HG02938 (cell line): ENCODE measurements around the gene THBS4.
A peak's percentile ranks its signal among the peaks of the same experiment; 100 is the strongest.
"Not testable (repeated sequence)": the region's sequence is repeated elsewhere in the genome, so short reads cannot be mapped to it uniquely, and the experiment has no call there.

Source experiments
- ATAC-seq: cut with Tn5 transposase; IDR thresholded peaks from one replicate; pipeline ENCODE4 v1.9.1; 2021; ENCODE audit warnings: mild to moderate bottlenecking, moderate library complexity; ENCODE audit not compliant: unreplicated experiment

The THBS4 gene

DNA sequence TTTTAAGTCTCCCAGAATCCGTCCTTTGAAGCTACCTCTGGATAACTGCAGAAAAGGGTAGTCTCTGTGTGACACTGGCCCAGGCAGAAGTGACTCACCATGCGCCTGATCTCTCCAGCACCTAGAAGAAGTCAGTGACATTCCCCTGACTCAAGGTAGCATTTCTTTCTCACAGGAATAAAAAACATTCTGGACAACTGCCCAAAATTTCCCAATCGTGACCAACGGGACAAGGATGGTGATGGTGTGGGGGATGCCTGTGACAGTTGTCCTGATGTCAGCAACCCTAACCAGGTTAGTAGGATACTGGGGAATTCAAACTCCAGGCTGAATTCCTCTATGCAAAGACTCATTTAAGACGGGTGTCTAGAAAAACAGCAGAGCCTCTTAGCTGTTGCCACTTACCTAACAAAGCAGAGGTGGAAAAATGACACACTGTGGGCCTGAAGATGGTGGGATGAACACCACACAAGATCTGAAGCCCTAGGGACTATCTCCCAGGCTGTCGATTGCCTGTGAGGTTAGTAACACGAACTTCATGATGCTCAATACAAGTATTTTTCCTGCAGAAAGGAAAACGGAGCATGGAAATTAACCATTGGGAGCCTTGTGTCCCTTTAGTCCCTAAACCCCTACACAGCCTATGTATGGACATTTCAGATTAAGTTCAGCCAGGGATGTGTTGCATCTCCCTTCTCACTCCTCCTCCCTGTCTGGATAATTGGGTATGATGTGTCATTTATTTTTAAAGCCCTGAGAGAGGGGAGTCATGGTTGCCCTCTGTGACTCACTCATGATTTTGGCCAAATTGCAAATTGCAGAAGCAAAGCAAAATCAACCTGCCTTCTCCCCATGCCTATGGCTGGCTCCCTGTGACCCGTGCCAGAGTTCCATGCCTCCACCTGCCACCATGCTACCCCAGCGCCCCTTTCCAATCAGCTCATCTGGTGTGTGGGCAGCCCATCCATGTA is 37.2 kb downstream of the THBS4 start:
- ATAC-seq, result no peak

DNA sequence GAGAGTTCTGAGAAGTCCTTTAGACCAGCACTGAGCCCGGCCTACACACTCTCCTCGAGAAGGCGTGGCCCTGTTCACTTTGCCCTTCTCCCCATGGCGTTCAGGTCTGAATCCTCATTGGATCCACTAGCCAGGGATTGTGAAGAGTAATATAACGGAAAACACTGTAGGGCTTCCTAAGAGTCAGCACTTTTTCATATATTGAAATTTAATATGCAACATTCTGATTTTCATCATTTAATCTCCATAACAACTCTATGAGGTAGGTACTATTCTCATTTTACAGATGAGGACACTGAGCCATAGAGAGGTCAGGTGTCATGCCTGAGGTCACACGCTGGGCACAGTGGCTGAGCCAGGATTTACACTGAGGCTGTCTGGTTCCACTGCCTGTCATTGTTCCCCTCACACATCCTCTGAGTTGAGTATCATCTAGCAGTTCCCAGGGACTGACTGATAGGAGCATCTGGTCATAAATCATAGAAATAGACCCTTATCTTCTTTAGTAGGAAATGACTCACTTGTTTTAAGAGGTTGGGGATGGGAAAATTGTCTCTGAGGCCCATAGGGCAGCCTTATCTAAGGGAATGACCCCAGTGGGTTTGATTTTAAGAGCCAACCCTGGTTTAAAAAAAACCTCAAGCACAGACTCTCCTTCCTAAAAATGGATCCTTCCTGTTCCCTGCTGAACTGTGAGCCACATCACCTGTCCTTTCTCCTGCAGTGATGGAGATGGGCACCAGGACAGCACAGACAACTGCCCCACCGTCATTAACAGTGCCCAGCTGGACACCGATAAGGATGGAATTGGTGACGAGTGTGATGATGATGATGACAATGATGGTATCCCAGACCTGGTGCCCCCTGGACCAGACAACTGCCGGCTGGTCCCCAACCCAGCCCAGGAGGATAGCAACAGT is 41.2 kb downstream of the THBS4 start:
- ATAC-seq, result no peak

DNA sequence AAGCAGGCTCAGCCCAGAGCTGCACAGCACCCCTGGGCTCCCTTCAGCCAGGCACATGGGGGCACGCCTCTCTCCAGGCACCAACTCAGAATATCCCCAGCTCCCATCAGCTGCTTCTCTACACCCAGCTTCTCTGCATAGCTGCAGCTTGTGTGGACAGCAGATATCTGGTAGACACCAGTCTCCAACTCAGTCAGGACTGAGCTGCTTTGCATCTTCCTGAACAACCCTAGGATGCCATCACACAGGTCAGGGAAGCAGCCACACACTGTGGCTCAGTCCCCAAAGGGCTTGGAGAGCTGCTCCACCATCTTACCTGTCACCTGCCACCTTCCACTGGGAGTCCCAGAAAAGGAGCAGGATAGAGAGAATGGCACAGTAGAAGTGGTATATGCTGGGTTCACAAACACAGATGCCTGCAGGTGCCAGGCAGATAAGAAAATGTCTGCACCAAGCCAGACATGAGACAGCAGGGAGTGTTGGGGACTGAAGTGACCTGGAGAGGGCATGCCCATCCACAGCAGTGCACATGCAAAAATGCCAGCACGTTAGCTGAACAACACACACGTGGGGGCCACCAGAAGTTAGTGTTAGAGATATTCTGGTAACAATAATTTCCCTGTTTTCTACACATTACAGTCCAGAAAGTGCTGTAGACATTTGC is 42.0 kb downstream of the THBS4 start:
- no peak for ATAC-seq

DNA sequence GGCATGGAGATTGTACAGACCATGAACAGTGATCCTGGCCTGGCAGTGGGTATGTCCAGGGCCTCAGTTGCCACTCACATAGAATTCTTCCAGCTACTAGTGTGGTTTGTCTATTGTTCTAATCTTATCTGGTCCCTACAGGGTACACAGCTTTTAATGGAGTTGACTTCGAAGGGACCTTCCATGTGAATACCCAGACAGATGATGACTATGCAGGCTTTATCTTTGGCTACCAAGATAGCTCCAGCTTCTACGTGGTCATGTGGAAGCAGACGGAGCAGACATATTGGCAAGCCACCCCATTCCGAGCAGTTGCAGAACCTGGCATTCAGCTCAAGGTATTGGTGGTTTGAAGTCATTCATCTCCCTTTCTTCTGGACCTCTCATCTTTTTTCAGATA is 43.8 kb downstream of the THBS4 start:
- no peak for ATAC-seq

DNA sequence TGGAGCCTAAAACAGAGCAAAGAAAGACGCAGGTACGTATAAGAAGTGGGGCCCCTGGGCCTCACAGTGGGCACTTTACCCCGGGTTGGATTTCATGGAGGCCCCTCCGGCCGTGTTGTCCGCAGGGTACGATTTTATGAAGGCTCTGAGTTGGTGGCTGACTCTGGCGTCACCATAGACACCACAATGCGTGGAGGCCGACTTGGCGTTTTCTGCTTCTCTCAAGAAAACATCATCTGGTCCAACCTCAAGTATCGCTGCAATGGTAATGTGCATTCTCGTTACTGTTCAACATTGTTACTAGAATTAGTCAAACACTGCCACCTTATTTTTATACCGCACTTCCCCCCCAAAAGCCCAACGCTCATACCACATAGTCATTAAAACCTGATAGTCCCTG is 47.1 kb downstream of the THBS4 start:
- ATAC-seq, result no peak

DNA sequence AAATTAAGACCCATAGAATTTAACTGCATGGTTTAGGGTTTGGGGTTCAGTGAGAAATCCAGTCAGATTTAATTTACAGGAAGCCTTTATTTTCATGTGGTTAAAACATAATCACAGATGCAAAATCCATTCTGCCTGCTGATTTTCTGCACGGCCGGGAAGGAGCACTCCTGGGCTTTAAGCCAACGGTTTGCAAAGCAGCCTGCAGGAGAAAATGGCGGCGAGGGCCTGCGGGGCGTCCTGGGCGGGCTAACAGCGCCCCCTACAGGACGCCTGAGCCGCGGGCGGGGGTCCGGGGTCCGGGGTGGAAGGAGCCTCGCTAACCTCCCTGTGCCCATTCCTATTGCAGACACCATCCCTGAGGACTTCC is 47.6 kb downstream of the THBS4 start:
- no peak for ATAC-seq

DNA sequence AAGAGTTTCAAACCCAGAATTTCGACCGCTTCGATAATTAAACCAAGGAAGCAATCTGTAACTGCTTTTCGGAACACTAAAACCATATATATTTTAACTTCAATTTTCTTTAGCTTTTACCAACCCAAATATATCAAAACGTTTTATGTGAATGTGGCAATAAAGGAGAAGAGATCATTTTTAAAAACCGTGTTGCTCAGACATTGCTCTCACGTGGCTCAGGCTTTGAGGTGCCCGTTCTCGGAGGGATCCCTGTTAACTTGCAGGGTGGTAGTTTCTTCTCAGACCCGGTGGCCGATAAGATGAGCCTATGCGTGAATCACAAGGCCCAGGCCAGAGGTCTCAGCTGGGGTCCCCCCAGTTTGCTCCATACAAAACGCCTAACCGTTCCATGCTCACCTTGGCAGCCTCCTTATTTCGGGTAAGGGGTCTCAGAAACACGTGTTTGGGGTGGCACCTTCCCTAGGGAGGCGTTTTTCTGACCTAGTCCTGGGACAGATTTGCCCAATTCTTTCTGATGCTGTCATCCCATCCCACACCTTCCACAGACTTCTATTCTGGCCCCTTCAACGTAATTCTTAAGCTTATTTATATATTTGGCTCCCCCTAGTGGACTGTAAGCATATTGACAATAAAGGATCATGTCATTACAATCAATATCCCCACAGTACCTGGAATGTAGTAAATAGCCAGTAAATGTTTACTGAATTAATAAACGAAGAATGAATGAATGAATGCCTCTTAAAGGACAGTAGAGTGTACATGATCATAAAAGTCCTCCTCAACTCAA is 48.1 kb downstream of the THBS4 start:
- ATAC-seq, result no peak

DNA sequence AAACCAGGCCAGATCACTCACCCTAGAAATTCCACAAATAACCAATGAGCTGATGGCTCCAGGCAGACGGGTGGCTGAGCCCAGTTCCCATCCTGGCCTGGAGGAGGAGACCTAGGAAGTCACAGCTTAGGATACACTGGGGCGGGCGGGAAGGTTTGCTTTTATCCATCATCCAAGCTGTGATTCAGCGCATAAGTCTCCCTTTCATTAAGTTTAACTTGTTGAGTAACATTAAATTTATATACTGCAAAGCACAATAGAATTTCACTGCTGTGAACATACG is 55.7 kb downstream of the THBS4 start:
- no peak for ATAC-seq

DNA sequence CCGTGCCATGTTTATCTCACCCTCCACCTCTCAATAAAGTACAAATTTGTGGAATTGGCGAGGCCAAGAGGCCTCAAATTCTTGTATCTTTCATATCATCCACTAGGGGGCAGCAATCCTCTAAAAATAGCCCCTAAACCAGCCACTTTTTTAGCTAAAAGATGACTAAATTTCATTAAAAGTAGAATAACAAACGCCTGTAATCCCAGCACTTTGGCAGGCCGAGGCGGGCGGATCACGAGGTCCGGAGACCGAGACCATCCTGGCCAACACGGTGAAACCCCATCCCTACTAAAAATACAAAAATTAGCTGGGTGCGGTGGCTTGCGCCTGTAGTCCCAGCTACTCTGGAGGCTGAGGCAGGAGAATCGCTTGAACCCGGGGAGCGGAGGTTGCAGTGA is 56.6 kb downstream of the THBS4 start:
- not testable (repeated sequence) for ATAC-seq

DNA sequence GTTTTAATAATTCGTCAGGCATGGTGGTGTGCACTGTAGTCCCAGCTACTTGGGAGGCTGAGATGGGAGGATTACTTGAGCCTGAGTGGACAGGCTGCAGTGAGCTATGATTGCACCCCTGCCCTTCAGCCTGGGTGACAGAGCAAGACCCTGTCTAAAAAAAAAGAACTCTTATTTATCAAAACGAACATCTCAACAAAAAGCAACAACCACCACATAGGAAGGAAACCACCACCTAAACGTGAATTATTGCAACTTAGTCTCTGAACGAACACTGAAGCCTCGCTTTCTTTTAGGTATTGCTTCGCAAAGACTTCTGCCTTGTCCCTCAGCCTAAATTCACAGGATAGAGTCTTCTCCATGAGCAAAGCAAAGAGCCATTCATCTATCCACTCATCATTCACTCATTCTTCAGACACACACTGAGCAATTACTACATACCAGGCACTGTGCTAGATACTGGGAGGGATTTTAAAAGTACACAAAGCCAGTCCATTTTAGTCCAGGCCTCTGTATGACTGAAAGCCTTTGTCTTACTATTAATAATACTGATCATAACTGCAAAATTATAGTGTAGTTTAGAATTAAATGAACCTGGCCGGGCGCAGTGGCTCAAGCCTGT is 57.4 kb downstream of the THBS4 start:
- ATAC-seq, result no peak

DNA sequence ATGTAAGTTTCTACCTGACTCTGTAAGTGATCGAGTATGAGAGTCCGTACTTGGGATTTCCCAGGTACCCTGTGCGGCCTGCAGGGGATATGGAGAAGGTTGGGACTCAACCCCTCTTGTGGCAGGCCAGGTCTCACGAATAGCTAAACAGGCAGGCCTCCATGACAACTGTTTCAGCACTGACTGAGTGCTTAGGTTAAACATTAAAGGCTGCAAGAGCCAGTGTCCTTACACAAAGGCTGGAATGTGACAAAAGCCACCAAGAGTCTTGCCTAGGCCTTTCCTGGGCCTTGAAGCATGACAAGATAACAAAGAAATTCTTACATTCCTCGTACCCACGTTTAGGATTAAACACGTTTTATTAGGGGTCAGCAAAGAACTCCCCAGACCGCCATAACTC is 58.6 kb downstream of the THBS4 start:
- ATAC-seq, result no peak

DNA sequence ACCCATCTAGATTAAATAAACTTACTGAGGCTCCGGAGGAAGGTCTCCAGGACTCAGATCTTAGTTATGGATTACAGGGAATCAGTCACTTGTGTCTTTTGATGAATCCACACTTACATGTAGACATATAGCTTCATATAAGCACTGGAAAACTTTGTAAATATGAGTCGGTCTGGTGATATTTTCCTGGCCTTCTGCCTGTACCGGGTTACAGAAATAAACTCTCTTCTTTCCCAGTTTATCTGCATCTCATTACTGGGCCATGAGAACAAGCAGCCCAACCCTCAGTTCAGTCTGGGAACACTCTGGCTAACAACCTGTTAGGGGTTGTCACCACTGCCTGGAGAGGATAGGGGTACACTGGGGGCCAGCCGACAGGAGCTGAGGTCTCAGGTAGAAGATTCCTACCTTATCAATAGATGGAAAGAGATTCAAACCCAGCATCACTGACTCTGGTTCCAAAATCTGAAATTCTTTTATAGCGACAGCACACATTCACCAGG is 59.1 kb downstream of the THBS4 start:
- no peak for ATAC-seq

DNA sequence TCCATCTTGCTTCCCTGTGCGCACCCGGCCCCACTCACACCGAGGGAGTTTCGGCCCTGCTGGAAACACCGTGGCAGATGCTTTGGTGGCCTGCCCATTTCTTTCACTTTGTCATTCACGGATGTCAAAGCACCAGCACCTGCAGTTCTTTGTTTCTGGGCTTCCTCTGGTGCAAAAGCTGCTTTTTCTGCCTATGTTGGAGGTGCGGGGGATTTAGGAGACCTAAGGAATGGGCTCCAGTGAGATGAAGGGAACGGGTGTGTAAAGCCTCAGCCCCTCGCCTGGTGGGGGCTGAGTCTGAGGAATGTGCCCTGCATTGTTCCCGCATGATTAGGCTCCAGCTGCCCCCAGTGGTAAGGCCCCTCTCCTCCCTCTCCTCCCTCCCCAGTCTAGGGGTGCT is 62.3 kb downstream of the THBS4 start:
- ATAC-seq, result no peak

DNA sequence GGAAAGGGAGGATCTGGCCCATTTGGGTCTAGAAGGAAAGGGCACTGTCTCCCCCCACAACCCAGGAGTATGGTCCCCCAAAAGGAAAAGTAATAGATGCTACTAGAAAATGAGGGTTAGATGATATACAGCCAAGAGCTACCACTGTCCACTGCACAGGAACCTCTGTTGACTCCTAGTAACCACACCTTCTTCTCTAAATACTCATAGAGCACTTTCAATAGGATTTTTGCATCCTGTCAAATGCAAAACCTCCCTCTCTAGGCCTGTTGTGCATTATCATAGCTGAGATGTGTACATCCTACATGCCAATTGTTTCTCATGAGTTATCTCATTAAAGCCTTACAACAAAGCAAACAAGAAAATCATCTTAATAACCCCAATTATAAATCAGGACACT is 66.8 kb downstream of the THBS4 start:
- peak; percentile 70 for ATAC-seq

DNA sequence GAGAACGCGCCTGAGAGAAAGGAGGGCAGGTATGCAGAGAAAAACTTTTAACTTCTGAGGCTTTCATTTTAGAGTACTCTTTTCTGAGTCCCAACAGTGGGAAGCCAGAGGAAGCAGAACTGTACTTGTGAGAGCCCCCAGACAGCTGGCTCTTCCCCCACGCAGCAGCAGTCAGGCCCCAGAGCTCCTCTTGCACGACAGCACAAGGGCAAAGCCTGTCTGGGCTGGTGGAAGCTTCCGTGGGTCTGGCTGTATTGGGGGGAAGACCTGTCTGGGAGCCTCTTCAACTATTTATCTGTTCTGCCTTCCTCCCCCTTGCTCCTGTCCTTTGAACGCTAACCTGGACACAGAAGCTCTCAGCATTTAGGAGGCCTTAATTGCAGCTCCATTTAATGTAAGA is 68.2 kb downstream of the THBS4 start:
- no peak for ATAC-seq

DNA sequence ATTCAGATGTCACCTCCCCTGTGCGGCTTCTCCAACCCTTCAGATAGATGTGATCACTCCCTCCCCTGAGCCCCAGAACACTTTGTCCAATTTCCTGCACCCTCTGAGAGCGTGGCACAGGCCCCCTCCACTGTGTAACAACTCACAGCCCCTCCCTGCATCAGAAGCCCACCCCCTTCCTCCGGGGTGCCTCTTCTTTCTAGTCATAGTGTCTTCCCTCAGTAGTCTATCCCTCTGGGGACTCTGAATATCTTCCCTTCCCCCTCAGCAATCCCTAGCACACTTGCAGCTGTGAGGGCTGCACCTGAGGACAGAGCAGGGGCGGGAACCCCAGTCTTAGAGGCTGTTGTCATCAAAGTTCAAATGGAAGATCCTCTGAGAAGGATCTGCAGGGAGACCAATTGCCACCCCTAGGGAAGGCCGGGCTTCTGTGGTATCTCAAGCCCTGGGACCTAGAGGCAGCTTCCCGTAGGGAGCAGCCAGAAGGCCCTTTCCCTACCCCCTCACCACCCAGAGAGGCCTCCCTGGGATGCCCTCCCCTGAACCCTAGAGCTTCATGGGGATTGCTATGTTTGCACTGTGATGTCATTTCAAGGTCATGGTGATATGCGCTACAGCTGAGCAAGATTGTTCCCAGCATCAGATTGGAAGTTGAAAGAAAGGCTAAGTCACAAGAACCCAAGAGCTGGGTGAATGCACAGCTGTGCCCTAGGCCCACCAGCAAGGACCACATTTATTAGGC is 70.7 kb downstream of the THBS4 start:
- ATAC-seq, result no peak

DNA sequence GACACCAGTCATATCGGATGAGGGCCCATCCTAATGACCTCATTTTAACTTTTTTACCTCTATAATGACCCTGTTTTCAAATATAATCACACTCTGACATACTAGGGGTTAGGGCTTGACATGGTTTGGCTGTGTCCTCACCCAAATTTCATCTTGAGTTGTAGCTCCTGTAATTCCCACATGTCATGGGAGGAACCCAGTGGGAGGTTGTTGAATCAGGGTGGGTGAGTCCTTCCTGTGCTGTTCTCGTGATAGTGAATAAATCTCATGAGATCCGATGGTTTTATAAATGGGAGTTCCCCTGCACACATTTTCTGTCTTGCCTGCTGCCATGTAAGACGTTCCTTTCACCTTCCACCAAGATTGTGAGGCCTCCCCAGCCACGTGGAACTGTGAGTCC is 71.8 kb downstream of the THBS4 start:
- ATAC-seq, result no peak

DNA sequence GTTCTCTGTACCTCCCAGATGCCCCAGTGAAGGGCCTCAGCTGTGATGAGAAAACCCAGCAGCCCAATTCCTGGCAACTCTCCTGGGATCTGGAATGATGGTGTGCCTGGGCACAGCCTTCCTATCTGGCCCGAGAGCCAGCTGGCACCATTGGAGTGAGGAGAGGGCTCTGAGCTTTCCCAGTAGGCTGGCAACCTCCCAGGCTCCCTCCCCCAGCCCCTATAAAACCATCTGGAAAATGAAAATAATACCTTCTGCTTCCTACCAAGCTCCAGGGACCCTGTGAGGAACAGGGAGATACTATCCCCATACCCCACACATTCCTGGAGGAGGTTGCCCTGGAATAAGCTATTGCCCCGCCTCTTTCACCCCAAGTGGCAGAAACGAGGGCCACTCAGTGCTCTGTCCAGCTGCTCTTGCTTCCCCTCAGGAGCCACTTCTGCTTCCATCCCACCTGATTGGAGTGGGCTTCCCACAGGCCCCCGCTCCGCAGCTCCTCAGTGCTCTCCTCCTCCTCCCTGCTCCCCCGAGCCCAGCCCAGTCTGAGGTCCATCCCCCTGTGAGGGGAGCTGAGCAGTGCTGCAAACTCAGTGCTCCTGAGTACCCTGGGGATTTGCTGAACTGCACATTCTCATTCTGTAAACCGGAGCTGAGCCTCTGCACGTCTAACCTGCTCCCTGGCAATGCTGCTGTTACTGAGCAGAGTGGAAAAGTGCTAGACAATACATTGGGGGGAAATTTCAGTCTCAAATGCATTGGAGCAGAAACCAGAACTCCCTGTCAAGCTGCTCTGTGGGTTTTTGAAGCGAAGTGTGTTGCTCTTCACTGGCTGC is 74.7 kb downstream of the THBS4 start:
- ATAC-seq, result no peak
